NK-92 (cell line): Measurements from ENCODE around the gene DSE.

Experiments used
- DNase-seq: peaks from one replicate; lab custom pipeline; 2025; ENCODE audit not compliant: unreplicated experiment; lab: John Stamatoyannopoulos, UW

The DSE gene

GRCh38 chr6:116386581-116387299 lies 16.0 kb downstream of the DSE start:
- DNase-seq = no peak

GRCh38 chr6:116387374-116387773 lies 16.6 kb downstream of the DSE start:
- no peak for DNase-seq

- DNase-seq = no peak
These were observed 18.2 kb downstream of the DSE start for GRCh38 chr6:116388924-116389323.

- no peak for DNase-seq
These were observed 18.6 kb downstream of the DSE start for GRCh38 chr6:116389357-116389756.

GRCh38 chr6:116390581-116390980 lies 19.8 kb downstream of the DSE start:
- DNase-seq = no peak

- no peak for DNase-seq
These were observed 21.6 kb downstream of the DSE start for GRCh38 chr6:116392132-116393013.

- no peak for DNase-seq
These were observed 22.7 kb downstream of the DSE start for GRCh38 chr6:116393430-116393829.

- DNase-seq = no peak
These were observed 24.9 kb downstream of the DSE start for GRCh38 chr6:116395647-116396046.

GRCh38 chr6:116396441-116396840 lies 25.7 kb downstream of the DSE start:
- DNase-seq = no peak

GRCh38 chr6:116397914-116398313 lies 27.2 kb downstream of the DSE start:
- DNase-seq = no peak

- DNase-seq = no peak
These were observed 27.7 kb downstream of the DSE start for GRCh38 chr6:116398316-116399010.

GRCh38 chr6:116399287-116399686 lies 28.5 kb downstream of the DSE start:
- DNase-seq = no peak

GRCh38 chr6:116400328-116400727 lies 29.6 kb downstream of the DSE start:
- no peak for DNase-seq

GRCh38 chr6:116402108-116402937 lies 31.6 kb downstream of the DSE start:
- DNase-seq = no peak

GRCh38 chr6:116403205-116403604 lies 32.5 kb downstream of the DSE start:
- DNase-seq = no peak

- DNase-seq = no peak
These were observed 33.9 kb downstream of the DSE start for GRCh38 chr6:116404696-116405095.

- DNase-seq = no peak
These were observed 34.4 kb downstream of the DSE start for GRCh38 chr6:116405138-116405537.

GRCh38 chr6:116405652-116406356 lies 35.1 kb downstream of the DSE start:
- no peak for DNase-seq

GRCh38 chr6:116406678-116407345 lies 36.1 kb downstream of the DSE start:
- DNase-seq = no peak

GRCh38 chr6:116408491-116408890 lies 37.7 kb downstream of the DSE start:
- DNase-seq = no peak
